Endothelial cell of umbilical vein (primary cell): ENCODE results near the gene ROBO2. TPM values are rescaled to one million over a fixed set of nuclear protein-coding genes. Genes with fewer than 3 reads are reported as not detected.

Experiments used
- BruUV-seq: library from RNA; stranded (reverse); fragments of 400-500 nt; replicated peaks from 2 replicates; lab custom pipeline; 2021; lab: Mats Ljungman, UMichigan
- CTCF ChIA-PET: fragments of 300-600, 350-600 bp; sonication (Branson Sonifier 250); formaldehyde crosslinking; loops from one replicate; lab custom pipeline; 2021; ENCODE audit warnings: antibody characterized with exemption, inconsistent platforms; lab: Charles Lee
- POLR2A ChIA-PET: fragments of 300-600, 350-600 bp; sonication (Branson Sonifier 250); formaldehyde crosslinking; loops from one replicate; lab custom pipeline; 2021; ENCODE audit warnings: antibody characterized with exemption, inconsistent platforms; lab: Charles Lee
- DNase-seq: peaks from one replicate; pipeline ENCODE4 v3.0.0-alpha.2; 2011; ENCODE audit warnings: low read depth, low spot score
- FAIRE-seq: peaks from 2 replicates; lab custom pipeline; 2011; peaks lifted over from hg19 to GRCh38; lab: Jason Lieb, UNC
- H2AFZ ChIP-seq: 2 replicates; pipeline ENCODE4 v1.6.0; 2012; ENCODE audit warnings: low read depth, low read length, control low read depth, inconsistent platforms
- H3K27ac ChIP-seq: 2 replicates; pipeline ENCODE4 v1.5.1; 2011; ENCODE audit warnings: low read depth, mild to moderate bottlenecking, control low read depth, low read length, moderate library complexity; ENCODE audit not compliant: insufficient read depth
- H3K27me3 ChIP-seq, 2 experiments: 2 replicates each; pipeline versions ENCODE4 v1.6.0 to v1.6.1; 2011; ENCODE audit warnings: low read length in 2 of 2, mixed read lengths in 1 of 2; ENCODE audit not compliant: control insufficient read depth in 2 of 2, insufficient read depth in 2 of 2
- H3K36me3 ChIP-seq, 2 experiments: 2 replicates in 1 of 2; 3 replicates in 1 of 2; pipeline ENCODE4 v1.5.1; 2011; ENCODE audit warnings: low read length in 2 of 2, mild to moderate bottlenecking in 1 of 2, moderate library complexity in 1 of 2; ENCODE audit not compliant: control insufficient read depth in 2 of 2, insufficient read depth in 2 of 2; ENCODE audit errors: extremely low read depth in 1 of 2
- H3K4me1 ChIP-seq: 3 replicates; pipeline ENCODE4 v1.5.1; 2011; ENCODE audit warnings: mild to moderate bottlenecking, low read length; ENCODE audit not compliant: control insufficient read depth, insufficient read depth; ENCODE audit errors: extremely low read depth
- H3K4me2 ChIP-seq: 2 replicates; pipeline ENCODE4 v1.6.1; 2011; ENCODE audit warnings: low read length, control low read depth, mixed read lengths; ENCODE audit not compliant: insufficient read depth
- H3K4me3 ChIP-seq, 3 experiments: fragments of 200-600 bp in 1 of 3; sonication (generic), shearing (Covaris generic) in 1 of 3; replicated peaks in 1 of 3; 2 replicates each; pipeline ENCODE4 v1.5.1; 2011 to 2016; ENCODE audit warnings: control low read depth in 3 of 3, low read length in 3 of 3, mild to moderate bottlenecking in 2 of 3, inconsistent platforms in 1 of 3, low read depth in 1 of 3, moderate library complexity in 1 of 3; ENCODE audit not compliant: insufficient read depth in 1 of 3
- H3K79me2 ChIP-seq: 2 replicates; pipeline ENCODE4 v1.6.0; 2012; ENCODE audit warnings: low read length, inconsistent platforms; ENCODE audit not compliant: control insufficient read depth, insufficient read depth
- H3K9ac ChIP-seq: replicated peaks from 2 replicates; pipeline ENCODE3; 2011; ENCODE audit warnings: low read length, control low read depth; ENCODE audit not compliant: insufficient read depth; ENCODE audit errors: extremely low read depth
- H3K9me1 ChIP-seq: replicated peaks from 3 replicates; pipeline ENCODE4 v1.6.0; 2011; ENCODE audit warnings: mild to moderate bottlenecking, low read length; ENCODE audit not compliant: control insufficient read depth, insufficient read depth; ENCODE audit errors: extremely low read depth
- H3K9me3 ChIP-seq: replicated peaks from 2 replicates; pipeline ENCODE4 v1.5.1; 2012; ENCODE audit warnings: low read length, inconsistent platforms; ENCODE audit not compliant: control insufficient read depth, insufficient read depth
- H4K20me1 ChIP-seq: replicated peaks from 2 replicates; pipeline ENCODE3; 2011; ENCODE audit warnings: mild to moderate bottlenecking, low read length; ENCODE audit not compliant: control insufficient read depth, insufficient read depth; ENCODE audit errors: extremely low read depth
- EZH2 ChIP-seq: IDR thresholded peaks from 2 replicates; pipeline ENCODE4 v1.6.1; 2012; ENCODE audit warnings: borderline replicate concordance, low read depth, mild to moderate bottlenecking, moderate library complexity, low read length, inconsistent platforms; ENCODE audit not compliant: severe bottlenecking
- FOS ChIP-seq: IDR thresholded peaks from 2 replicates; pipeline ENCODE4 v1.6.1; 2011; ENCODE audit warnings: mild to moderate bottlenecking, low read length, moderate library complexity, borderline replicate concordance; ENCODE audit not compliant: insufficient read depth
- GATA2 ChIP-seq: IDR thresholded peaks from 2 replicates; pipeline ENCODE4 v1.7.0; 2011; ENCODE audit warnings: low read depth, mild to moderate bottlenecking, moderate library complexity, mixed read lengths, low read length; ENCODE audit not compliant: insufficient read length, insufficient read depth
- JUN ChIP-seq: IDR thresholded peaks from 2 replicates; pipeline ENCODE4 v1.6.1; 2011; ENCODE audit warnings: borderline replicate concordance, low read depth; ENCODE audit not compliant: insufficient read length, insufficient read depth
- MYC ChIP-seq: IDR thresholded peaks from one replicate; pipeline ENCODE4 v1.6.1; 2011; ENCODE audit warnings: mild to moderate bottlenecking, low read depth, low read length
- POLR2A ChIP-seq: IDR thresholded peaks from 2 replicates; pipeline ENCODE4 v1.6.1; 2012; ENCODE audit warnings: low read depth, mild to moderate bottlenecking, control low read depth, low read length
- POLR2AphosphoS5 ChIP-seq: IDR thresholded peaks from 2 replicates; pipeline ENCODE4 v1.6.1; 2012; ENCODE audit warnings: low read depth, mild to moderate bottlenecking, control low read depth, low read length, moderate library complexity; ENCODE audit not compliant: insufficient read depth
- dilution Hi-C: fragments of 300-500 bp; cut with MboI; formaldehyde crosslinking; loops from one replicate; pipeline ENCODE4 v1.15.0; 2019; ENCODE audit warnings: low sequenced_read_pairs; ENCODE audit not compliant: extremely low pct_ligation_motif_present
- intact Hi-C: fragments of 100-400 bp; cut with micrococcal nuclease; formaldehyde crosslinking; loops from one replicate; pipeline ENCODE4 v1.10.0; 2022
- polyA plus RNA-seq, 4 experiments: library from polyadenylated mRNA; depleted of rRNA in 3 of 4; stranded (reverse) in 3 of 4; unstranded in 1 of 4; fragments of >200 nt; gene quantifications; 2 replicates each; pipeline versions ENCODE4 v1.2.1 to v1.2.3, GENCODE V29; 2011 to 2012; ENCODE audit warnings: missing spikeins in 1 of 4
- total RNA-seq: library from RNA; stranded (reverse); gene quantifications from 2 replicates; pipeline ENCODE4 v1.2.3, GENCODE V29; 2021
- TF ChIP-seq, protein P1 (sequence below): IDR thresholded peaks from 2 replicates; pipeline ENCODE4 v1.6.1; 2011; ENCODE audit not compliant: insufficient read depth, insufficient read length

Gene ROBO2
- total and polyA plus RNA-seq, 2 donors (not counting 3 experiments of a cell fraction or from before 2014, with no cell fraction given) = not detected

DNA sequence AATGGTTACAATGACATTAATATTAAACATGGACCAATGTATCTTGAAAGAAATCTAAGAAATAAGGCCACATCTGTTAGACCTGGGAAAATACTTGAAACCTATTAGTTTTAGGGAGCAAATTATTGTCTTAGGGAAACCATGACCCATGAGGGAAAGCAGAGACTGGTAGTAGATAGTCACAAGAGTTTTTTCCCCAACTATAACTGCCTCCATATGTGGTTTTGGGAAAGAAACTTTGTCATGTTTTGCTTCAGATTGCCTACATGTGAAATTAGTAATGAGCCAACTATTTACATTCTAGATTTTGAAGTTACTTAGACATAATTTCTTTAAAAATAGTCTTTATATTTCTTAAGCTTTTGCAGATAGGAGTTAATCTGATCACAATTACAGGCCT lies 474.9 kb downstream of the ROBO2 start:
- Histone ChIP-seq H3K4me3 (no peak overlapping the region), H3K4me2 (no peak overlapping the region), H3K9ac (no peak overlapping the region), H4K20me1 (no peaks in the 10 kb centered on the region), H3K4me1 (no peaks in the 10 kb centered on the region), H3K9me1 (no peaks in the 10 kb centered on the region), H2AFZ (no peak overlapping the region), H3K36me3 (no peaks in the 10 kb centered on the region), H3K9me3 (no peaks in the 10 kb centered on the region), H3K79me2 (no peaks in the 10 kb centered on the region), H3K27me3 (no peaks in the 10 kb centered on the region), H3K27ac (no peak overlapping the region)
- no peak for FAIRE-seq
- dilution Hi-C loops = no loop called here
- TF ChIP-seq POLR2A (no peak), MYC (no peak), FOS (no peak), EZH2 (no peak), GATA2 (no peak), POLR2AphosphoS5 (no peak)
- TF ChIP-seq, protein P1, sequence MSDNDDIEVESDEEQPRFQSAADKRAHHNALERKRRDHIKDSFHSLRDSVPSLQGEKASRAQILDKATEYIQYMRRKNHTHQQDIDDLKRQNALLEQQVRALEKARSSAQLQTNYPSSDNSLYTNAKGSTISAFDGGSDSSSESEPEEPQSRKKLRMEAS = no peak
- POLR2A ChIA-PET = no interaction called here
- CTCF ChIA-PET = no interaction called here
- no peak for DNase-seq
- intact Hi-C loops = no loop called here
- no TSS peak for BruUV-seq

DNA sequence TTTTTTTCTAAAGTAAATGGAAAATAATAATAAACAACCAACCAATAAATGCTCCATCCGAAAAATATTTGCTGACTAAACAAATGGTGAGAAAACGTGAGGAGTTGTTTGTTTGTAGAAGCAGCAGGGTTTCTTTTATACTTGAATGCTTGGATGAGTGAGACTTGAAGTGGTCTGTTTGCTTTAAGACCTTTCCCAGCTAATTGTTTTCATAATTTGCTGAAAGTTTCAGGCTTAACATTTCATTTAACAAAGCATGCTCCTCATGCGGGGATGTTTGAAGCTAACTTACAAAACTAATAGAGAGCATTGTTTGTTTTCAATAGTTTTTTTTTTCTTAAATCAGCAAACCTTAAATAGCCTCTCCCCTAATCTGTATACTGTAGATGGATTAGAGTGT lies 484.6 kb downstream of the ROBO2 start:
- CTCF ChIA-PET = no interaction called here
- dilution Hi-C loops = no loop called here
- FAIRE-seq = no peak

More for the DNA sequence above, 484.6 kb downstream of the ROBO2 start:
- POLR2A ChIA-PET = no interaction called here
- no peak overlapping the region for H2AFZ ChIP-seq
- H3K9me3 ChIP-seq = no peaks in the 10 kb centered on the region
- no peaks in the 10 kb centered on the region for H3K79me2 ChIP-seq
- TF ChIP-seq EZH2 (no peak), JUN (no peak), GATA2 (no peak)
- TF ChIP-seq, protein P1 = no peak
- H3K4me3 ChIP-seq = no peak overlapping the region
- H3K4me1 ChIP-seq = no peaks in the 10 kb centered on the region
- intact Hi-C loops = no loop called here
- no peaks in the 10 kb centered on the region for H4K20me1 ChIP-seq
- H3K9me1 ChIP-seq = no peaks in the 10 kb centered on the region
- no peak for DNase-seq
- no peak overlapping the region for H3K9ac ChIP-seq
- no peaks in the 10 kb centered on the region for H3K36me3 ChIP-seq
- no peak overlapping the region for H3K27ac ChIP-seq
- no peaks in the 10 kb centered on the region for H3K27me3 ChIP-seq
- no peak overlapping the region for H3K4me2 ChIP-seq
- BruUV-seq = no TSS peak
